22Rv1 (cell line): Measurements from ENCODE around the gene HSPB7.

Experiments
- ZFX ChIP-seq: fragments of 450-650 bp; IDR thresholded peaks from 2 replicates; pipeline ENCODE4 v1.6.1; 2017; ENCODE audit warnings: antibody characterized with exemption, borderline replicate concordance
- TF ChIP-seq, protein P1 (sequence below): fragments of 450-650 bp; IDR thresholded peaks from 2 replicates; pipeline ENCODE4 v1.5.1; 2017; ENCODE audit warnings: mild to moderate bottlenecking

DNA sequence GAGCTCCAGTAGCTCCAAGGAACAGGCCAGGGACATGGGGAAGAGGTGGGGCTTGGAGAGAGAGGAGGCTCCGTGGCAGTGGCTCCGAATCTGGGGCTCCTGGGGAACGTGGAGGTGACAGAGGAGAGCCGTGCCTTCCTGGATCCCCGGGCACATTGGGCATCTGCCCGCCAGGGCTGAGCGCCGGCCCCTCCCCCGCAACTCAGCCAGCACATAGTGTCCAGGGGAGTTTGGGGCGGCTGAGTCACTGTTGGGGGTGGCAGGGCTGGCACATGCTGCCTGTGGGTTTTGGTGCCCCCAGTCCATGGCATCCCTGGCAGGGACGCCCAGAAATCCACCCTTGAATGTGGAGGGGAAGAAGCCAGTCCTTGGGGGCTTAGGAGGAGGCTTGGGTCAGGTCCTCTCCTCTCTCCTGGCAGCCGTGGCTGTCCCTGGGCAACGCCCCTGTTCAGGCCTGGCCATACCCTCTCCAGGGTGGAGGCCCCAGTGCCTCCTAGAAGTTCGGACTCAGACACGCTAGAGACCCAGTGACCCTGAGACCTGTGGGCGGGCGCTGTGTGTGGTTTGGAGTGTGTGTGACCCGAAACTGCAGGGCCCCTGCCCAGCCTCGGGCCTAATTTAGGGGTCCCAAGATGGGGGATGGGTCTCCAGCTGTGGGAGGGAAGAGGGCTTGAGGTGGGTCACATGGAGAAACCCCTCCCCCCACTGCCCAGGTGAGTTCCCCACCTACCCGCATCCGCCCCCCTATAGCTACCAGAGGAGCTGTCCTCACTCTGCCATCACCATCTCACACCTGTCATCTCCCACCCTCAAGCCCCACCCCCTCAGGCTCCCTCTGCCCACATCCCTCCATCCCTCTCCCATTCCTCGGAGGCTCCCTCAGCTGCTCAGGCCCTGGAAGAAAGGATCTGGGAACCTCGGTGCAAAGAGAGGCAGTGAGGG, 1.6 kb downstream of the HSPB7 start:
- TF ChIP-seq, protein P1, sequence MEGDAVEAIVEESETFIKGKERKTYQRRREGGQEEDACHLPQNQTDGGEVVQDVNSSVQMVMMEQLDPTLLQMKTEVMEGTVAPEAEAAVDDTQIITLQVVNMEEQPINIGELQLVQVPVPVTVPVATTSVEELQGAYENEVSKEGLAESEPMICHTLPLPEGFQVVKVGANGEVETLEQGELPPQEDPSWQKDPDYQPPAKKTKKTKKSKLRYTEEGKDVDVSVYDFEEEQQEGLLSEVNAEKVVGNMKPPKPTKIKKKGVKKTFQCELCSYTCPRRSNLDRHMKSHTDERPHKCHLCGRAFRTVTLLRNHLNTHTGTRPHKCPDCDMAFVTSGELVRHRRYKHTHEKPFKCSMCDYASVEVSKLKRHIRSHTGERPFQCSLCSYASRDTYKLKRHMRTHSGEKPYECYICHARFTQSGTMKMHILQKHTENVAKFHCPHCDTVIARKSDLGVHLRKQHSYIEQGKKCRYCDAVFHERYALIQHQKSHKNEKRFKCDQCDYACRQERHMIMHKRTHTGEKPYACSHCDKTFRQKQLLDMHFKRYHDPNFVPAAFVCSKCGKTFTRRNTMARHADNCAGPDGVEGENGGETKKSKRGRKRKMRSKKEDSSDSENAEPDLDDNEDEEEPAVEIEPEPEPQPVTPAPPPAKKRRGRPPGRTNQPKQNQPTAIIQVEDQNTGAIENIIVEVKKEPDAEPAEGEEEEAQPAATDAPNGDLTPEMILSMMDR: no peak
- no peak for TF ChIP-seq ZFX
